Measurements from ENCODE around the gene CLEC9A.

The CLEC9A gene

DNA sequence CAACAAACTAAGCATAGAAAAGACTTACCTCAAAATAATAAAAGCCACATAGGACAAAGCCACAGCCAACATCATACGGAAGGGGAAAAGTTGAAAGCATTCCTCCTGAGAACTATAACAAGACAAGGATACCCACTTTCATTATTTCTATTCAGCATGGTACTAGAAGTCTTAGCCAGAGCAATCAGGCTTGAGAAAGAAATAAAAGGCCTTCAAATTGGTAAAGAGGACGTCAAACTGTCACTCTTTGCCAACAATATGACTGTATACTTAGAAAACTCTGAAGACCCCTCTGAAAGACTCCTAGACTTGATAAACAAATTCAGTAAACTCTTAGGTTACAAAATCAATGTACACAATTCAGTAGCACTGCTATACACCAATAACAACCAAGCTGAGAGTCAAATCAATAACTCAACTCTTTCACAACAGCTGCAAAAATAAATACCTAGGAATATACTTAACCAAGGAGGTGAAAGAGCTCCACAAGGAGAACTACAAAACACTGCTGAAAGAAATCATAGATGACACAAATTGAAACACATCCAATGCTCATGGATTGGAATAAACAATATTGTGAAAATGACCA lies 79.9 kb downstream of the CLEC9A start:
- DNase-seq (ENCODE audit: low read depth) = no peak

DNA sequence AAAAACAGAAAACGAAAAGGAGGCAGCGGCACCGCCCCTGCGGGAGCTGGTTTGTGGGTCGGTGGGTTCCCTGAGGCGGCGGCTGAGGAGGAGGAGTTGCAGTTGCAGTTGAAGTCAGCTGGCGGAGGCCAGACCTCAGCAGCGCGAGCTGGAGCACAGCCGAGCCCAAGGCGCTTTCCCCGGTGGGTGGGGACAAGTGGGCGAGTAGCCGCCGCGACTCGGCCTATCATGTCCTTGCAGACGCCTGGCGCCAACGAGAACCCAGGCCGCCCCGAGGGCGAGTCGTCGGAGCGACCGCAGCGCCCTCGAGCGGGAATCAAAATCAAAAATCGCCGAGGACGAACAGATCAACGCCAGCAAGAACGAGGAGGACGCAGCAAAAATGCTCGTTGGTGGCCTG lies 81.0 kb downstream of the CLEC9A start:
- DNase-seq (ENCODE audit: low read depth) = no peak

DNA sequence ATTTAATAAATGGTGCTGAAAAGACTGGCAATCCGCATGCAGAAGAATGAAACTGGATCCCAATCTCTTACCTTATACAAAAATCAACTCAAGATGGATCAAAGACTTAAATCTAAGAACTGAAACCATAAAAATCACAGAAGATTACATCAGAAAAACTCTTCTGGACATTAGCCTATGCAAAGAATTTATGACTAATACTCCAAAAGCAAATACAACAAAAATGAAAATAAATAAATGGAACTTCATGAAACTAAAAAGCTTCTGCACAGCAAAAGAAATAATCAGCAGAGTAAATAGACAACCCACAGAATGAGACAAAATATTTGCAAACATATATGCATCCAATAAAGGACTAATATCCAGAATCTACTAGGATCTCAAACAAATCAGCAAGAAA lies 82.6 kb downstream of the CLEC9A start:
- no peak for DNase-seq (ENCODE audit: low read depth)

DNA sequence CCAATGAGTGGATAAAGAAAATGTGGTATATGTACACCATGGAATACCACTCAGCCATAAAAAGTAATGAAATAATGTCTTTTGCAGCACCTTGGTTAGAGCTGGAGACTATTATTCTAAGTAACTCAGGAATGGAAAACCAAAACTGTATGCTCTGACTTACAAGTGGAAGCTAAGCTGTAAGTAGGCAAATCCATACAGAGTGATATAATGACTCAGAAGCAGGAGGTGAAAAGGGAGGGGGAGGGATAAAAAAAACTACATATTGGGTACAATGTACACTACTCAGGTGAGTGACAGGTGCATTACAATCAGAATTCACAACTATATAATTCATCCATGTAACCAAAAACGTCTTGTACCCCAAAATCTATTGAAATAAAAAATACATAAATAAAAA lies 83.4 kb downstream of the CLEC9A start:
- no peak for DNase-seq (ENCODE audit: low read depth)

DNA sequence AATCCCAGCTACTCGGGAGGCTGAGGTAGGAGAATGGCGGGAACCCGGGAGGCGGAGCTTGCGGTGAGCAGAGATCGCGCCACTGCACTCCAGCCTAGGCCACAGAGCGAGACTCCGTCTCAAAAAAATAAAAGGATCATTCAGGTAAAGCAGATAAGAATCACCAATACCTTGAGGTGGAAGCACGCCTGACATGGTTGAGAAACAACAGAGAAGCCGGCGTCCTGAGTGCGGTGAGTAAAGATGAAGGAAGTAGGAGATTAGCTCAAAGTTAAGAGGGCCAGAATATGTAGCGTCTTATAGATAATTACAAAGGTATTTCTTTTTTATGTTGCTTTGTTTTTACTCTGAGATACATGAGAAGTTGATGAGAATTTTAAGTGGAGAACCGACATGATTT lies 84.8 kb downstream of the CLEC9A start:
- no peak for DNase-seq (ENCODE audit: low read depth)

All from T follicular helper cell (primary cell).